Esophagus (tissue), 2 donors: ENCODE measurements around the gene FOXE3. TPM values are rescaled to one million over a fixed set of nuclear protein-coding genes. Genes with fewer than 3 reads are reported as not detected.

Source experiments
- H3K27ac ChIP-seq, 2 donors: one replicate each; pipeline ENCODE4 v1.5.1; 2013; ENCODE audit warnings: low read depth in 2 of 2, mild to moderate bottlenecking in 2 of 2, inconsistent platforms in 1 of 2, low read length in 1 of 2, moderate library complexity in 1 of 2
- H3K27me3 ChIP-seq, 2 donors: one replicate each; pipeline ENCODE4 v1.6.1; 2013; ENCODE audit warnings: low read length in 2 of 2, control low read depth in 1 of 2, mild to moderate bottlenecking in 1 of 2; ENCODE audit not compliant: insufficient read depth in 2 of 2, control insufficient read depth in 1 of 2
- H3K36me3 ChIP-seq, 2 donors: one replicate each; pipeline ENCODE4 v1.6.1; 2013; ENCODE audit warnings: low read length in 1 of 2; ENCODE audit not compliant: control insufficient read depth in 2 of 2, insufficient read depth in 2 of 2
- H3K4me1 ChIP-seq, 2 donors: one replicate each; pipeline ENCODE4 v1.6.1; 2013; ENCODE audit warnings: low read length in 1 of 2; ENCODE audit not compliant: control insufficient read depth in 2 of 2, insufficient read depth in 2 of 2
- H3K4me3 ChIP-seq, 2 donors: one replicate each; pipeline ENCODE4 v1.5.1; 2013; ENCODE audit warnings: low read length in 2 of 2, mild to moderate bottlenecking in 2 of 2, low read depth in 1 of 2, moderate library complexity in 1 of 2
- H3K9me3 ChIP-seq, 2 donors: one replicate each; pipeline ENCODE4 v1.6.1; 2013; ENCODE audit warnings: mild to moderate bottlenecking in 2 of 2, low read depth in 1 of 2, low read length in 1 of 2, moderate library complexity in 1 of 2; ENCODE audit not compliant: control insufficient read depth in 2 of 2, insufficient read depth in 1 of 2
- WGBS, 2 donors: extraction: QIAGEN DNeasy Blood & Tissue Kit; methylation state at CpG; one replicate each; pipeline ENCODE4 v1.1.7; 2013; 5-methylcytosine and 5-hydroxymethylcytosine counted together
- polyA plus RNA-seq, 2 donors: library from polyadenylated mRNA; stranded (reverse); fragments of 200-250 nt; gene quantifications; one replicate each; pipeline ENCODE4 v1.2.3, GENCODE V29; 2013
- donor health status: healthy with polysubstance abuse.
- donor health status: Bipolar disorder and iron deficiency.

FOXE3 gene
- polyA plus RNA-seq, 2 donors, result not detected

GRCh38 chr1:47431534-47431933 is 15.4 kb downstream of the FOXE3 start:
- Histone ChIP-seq H3K27me3 (peaks cover 0 to 16% of the 10 kb centered on the region in 2 donors), H3K4me1 (peaks cover 12 to 15% of the 10 kb centered on the region in 2 donors), H3K4me3 (no peak overlapping the region), H3K9me3 (no peaks in the 10 kb centered on the region), H3K27ac (no peak overlapping the region), H3K36me3 (no peaks in the 10 kb centered on the region)
- 95% methylated on average over 1 of the region's 1 CpG for WGBS, 2 donors

GRCh38 chr1:47432071-47433036 is 16.3 kb downstream of the FOXE3 start:
- no peaks in the 10 kb centered on the region for H3K9me3 ChIP-seq
- peaks cover 0 to 16% of the 10 kb centered on the region in 2 donors for H3K27me3 ChIP-seq
- H3K27ac ChIP-seq, result no peak overlapping the region
- H3K36me3 ChIP-seq, result no peaks in the 10 kb centered on the region
- peaks cover 12 to 15% of the 10 kb centered on the region in 2 donors for H3K4me1 ChIP-seq
- 14 to 18% methylated on average over 32 of the region's 32 CpGs for WGBS, 2 donors
- peak overlapping the region in 1 of 2 donors; percentile 30 for H3K4me3 ChIP-seq

GRCh38 chr1:47433037-47433421 is 16.9 kb downstream of the FOXE3 start:
- 41 to 48% methylated on average over 17 of the region's 17 CpGs for WGBS, 2 donors
- no peaks in the 10 kb centered on the region for H3K36me3 ChIP-seq
- no peaks in the 10 kb centered on the region for H3K9me3 ChIP-seq
- H3K27me3 ChIP-seq, result peaks cover 0 to 16% of the 10 kb centered on the region in 2 donors
- peaks cover 12 to 15% of the 10 kb centered on the region in 2 donors for H3K4me1 ChIP-seq
- no peak overlapping the region for H3K27ac ChIP-seq
- H3K4me3 ChIP-seq, result no peak overlapping the region

- no peaks in the 10 kb centered on the region for H3K9me3 ChIP-seq
- WGBS, 2 donors, result 30 to 32% methylated on average over 30 of the region's 30 CpGs
- H3K27me3 ChIP-seq, result peaks cover 0 to 16% of the 10 kb centered on the region in 2 donors
- H3K4me3 ChIP-seq, result peak overlapping the region in 1 of 2 donors; percentile 20
- no peak overlapping the region for H3K27ac ChIP-seq
- no peaks in the 10 kb centered on the region for H3K36me3 ChIP-seq
- H3K4me1 ChIP-seq, result peaks cover 12 to 15% of the 10 kb centered on the region in 2 donors
Observed at GRCh38 chr1:47433477-47434050, 17.5 kb downstream of the FOXE3 start.

- Histone ChIP-seq H3K4me1 (peaks cover 12 to 17% of the 10 kb centered on the region in 2 donors), H3K9me3 (no peaks in the 10 kb centered on the region), H3K36me3 (no peaks in the 10 kb centered on the region), H3K27ac (no peak overlapping the region), H3K4me3 (peak overlapping the region in 1 of 2 donors; percentile 20), H3K27me3 (peaks cover 0 to 18% of the 10 kb centered on the region in 2 donors)
- 18% methylated on average over 51 of the region's 51 CpGs for WGBS, 2 donors
Observed at GRCh38 chr1:47434051-47434842, 18.2 kb downstream of the FOXE3 start.

GRCh38 chr1:47435506-47436303 is 19.6 kb downstream of the FOXE3 start:
- Histone ChIP-seq H3K9me3 (no peaks in the 10 kb centered on the region), H3K27me3 (peaks cover 4 to 25% of the 10 kb centered on the region in 2 donors), H3K36me3 (no peaks in the 10 kb centered on the region), H3K4me1 (peaks cover 12 to 17% of the 10 kb centered on the region in 2 donors), H3K4me3 (no peak overlapping the region), H3K27ac (no peak overlapping the region)
- WGBS, 2 donors, result 74 to 77% methylated on average over 6 of the region's 6 CpGs

- Histone ChIP-seq H3K27me3 (peaks cover 4 to 30% of the 10 kb centered on the region in 2 donors), H3K4me3 (peak overlapping the region; percentile 45 to 60), H3K36me3 (no peaks in the 10 kb centered on the region), H3K9me3 (no peaks in the 10 kb centered on the region), H3K4me1 (peaks cover 12 to 17% of the 10 kb centered on the region in 2 donors), H3K27ac (peak overlapping the region in 1 of 2 donors; percentile 73)
- WGBS, 2 donors, result 6% methylated on average over 23 of the region's 23 CpGs
Observed at GRCh38 chr1:47436304-47436978, 20.4 kb downstream of the FOXE3 start.

GRCh38 chr1:47436979-47437446 is 20.9 kb downstream of the FOXE3 start:
- 0% methylated on average over 39 to 46 of the region's 46 CpGs for WGBS, 2 donors
- Histone ChIP-seq H3K36me3 (no peaks in the 10 kb centered on the region), H3K4me1 (peaks cover 12 to 17% of the 10 kb centered on the region in 2 donors), H3K27ac (peak overlapping the region; percentile 25 to 73), H3K4me3 (peak overlapping the region; percentile 45 to 60), H3K27me3 (peaks cover 4 to 32% of the 10 kb centered on the region in 2 donors), H3K9me3 (no peaks in the 10 kb centered on the region)
